ENCODE results near the gene PLEKHM3. TPM values are rescaled to one million over a fixed set of nuclear protein-coding genes. Genes with fewer than 3 reads are reported as not detected.
"Not testable (repeated sequence)": the region's sequence is repeated elsewhere in the genome, so short reads cannot be mapped to it uniquely, and the experiment has no call there.

Gene PLEKHM3
- total RNA-seq, 1 donor from 2014 or later = 6.6 TPM

- H3K27me3 Mint-ChIP-seq = no peaks in the 10 kb centered on the region
- H3K4me3 Mint-ChIP-seq = no peak overlapping the region
- DNase-seq = no peak
- H3K27ac Mint-ChIP-seq = no peak overlapping the region
- H3K36me3 Mint-ChIP-seq (ENCODE audit: low read depth) = no peaks in the 10 kb centered on the region
- intact Hi-C loops (cut with micrococcal nuclease) = loop anchor here (10.0 kb wide), 1 partner anchor 485 kb away; no protein-coding TSS in a partner anchor
- peaks cover 17% of the 10 kb centered on the region for H3K4me1 Mint-ChIP-seq
- no peaks in the 10 kb centered on the region for H3K9me3 Mint-ChIP-seq
Measured at GRCh38 chr2:208020253-208020652, 5.1 kb downstream of the PLEKHM3 start.

GRCh38 chr2:208018124-208018712 lies 7.1 kb downstream of the PLEKHM3 start:
- H3K9me3 Mint-ChIP-seq; H3K36me3 Mint-ChIP-seq (ENCODE audit: low read depth); intact Hi-C loops (cut with micrococcal nuclease); DNase-seq; H3K27ac Mint-ChIP-seq; H3K27me3 Mint-ChIP-seq; H3K4me3 Mint-ChIP-seq: not testable (repeated sequence)
- H3K4me1 Mint-ChIP-seq = peaks cover 23% of the 10 kb centered on the region

GRCh38 chr2:208017721-208018120 lies 7.6 kb downstream of the PLEKHM3 start:
- Mint-ChIP-seq H3K36me3 (ENCODE audit: low read depth) (no peaks in the 10 kb centered on the region), H3K9me3 (no peaks in the 10 kb centered on the region), H3K4me3 (peak overlapping the region; percentile 20), H3K27me3 (no peaks in the 10 kb centered on the region), H3K27ac (peak overlapping the region; percentile 29), H3K4me1 (peaks cover 23% of the 10 kb centered on the region)
- intact Hi-C loops (cut with micrococcal nuclease) = no loop called here
- no peak for DNase-seq

- H3K27ac Mint-ChIP-seq = no peak overlapping the region
- DNase-seq = no peak
- no peak overlapping the region for H3K4me3 Mint-ChIP-seq
- no peaks in the 10 kb centered on the region for H3K27me3 Mint-ChIP-seq
- peaks cover 23% of the 10 kb centered on the region for H3K4me1 Mint-ChIP-seq
- no peaks in the 10 kb centered on the region for H3K9me3 Mint-ChIP-seq
- no peaks in the 10 kb centered on the region for H3K36me3 Mint-ChIP-seq (ENCODE audit: low read depth)
- intact Hi-C loops (cut with micrococcal nuclease) = no loop called here
Measured at GRCh38 chr2:208015475-208015874, 9.9 kb downstream of the PLEKHM3 start.

GRCh38 chr2:208013285-208014178 lies 11.8 kb downstream of the PLEKHM3 start:
- H3K4me3 Mint-ChIP-seq = peak overlapping the region; percentile 3
- no peaks in the 10 kb centered on the region for H3K27me3 Mint-ChIP-seq
- H3K36me3 Mint-ChIP-seq (ENCODE audit: low read depth) = no peaks in the 10 kb centered on the region
- no peak for DNase-seq
- intact Hi-C loops (cut with micrococcal nuclease) = no loop called here
- no peaks in the 10 kb centered on the region for H3K9me3 Mint-ChIP-seq
- peak overlapping the region; percentile 20 for H3K27ac Mint-ChIP-seq
- H3K4me1 Mint-ChIP-seq = peaks cover 23% of the 10 kb centered on the region

GRCh38 chr2:208012449-208012848 lies 12.9 kb downstream of the PLEKHM3 start:
- Mint-ChIP-seq H3K27ac (no peak overlapping the region), H3K4me1 (peaks cover 15% of the 10 kb centered on the region), H3K9me3 (no peaks in the 10 kb centered on the region), H3K27me3 (no peaks in the 10 kb centered on the region), H3K36me3 (ENCODE audit: low read depth) (no peaks in the 10 kb centered on the region), H3K4me3 (no peak overlapping the region)
- DNase-seq = no peak
- intact Hi-C loops (cut with micrococcal nuclease) = no loop called here

GRCh38 chr2:208010506-208010905 lies 14.8 kb downstream of the PLEKHM3 start:
- no peaks in the 10 kb centered on the region for H3K36me3 Mint-ChIP-seq (ENCODE audit: low read depth)
- no peaks in the 10 kb centered on the region for H3K9me3 Mint-ChIP-seq
- no peak overlapping the region for H3K27ac Mint-ChIP-seq

GRCh38 chr2:208006833-208007232 lies 18.5 kb downstream of the PLEKHM3 start:
- Mint-ChIP-seq H3K4me3 (no peak overlapping the region), H3K4me1 (peaks cover 1% of the 10 kb centered on the region), H3K27me3 (no peaks in the 10 kb centered on the region), H3K36me3 (ENCODE audit: low read depth) (no peaks in the 10 kb centered on the region), H3K27ac (no peak overlapping the region), H3K9me3 (no peaks in the 10 kb centered on the region)
- no peak for DNase-seq
- intact Hi-C loops (cut with micrococcal nuclease) = no loop called here

More at GRCh38 chr2:208010506-208010905, 14.8 kb downstream of the PLEKHM3 start:
- Mint-ChIP-seq H3K4me3 (no peak overlapping the region), H3K27me3 (no peaks in the 10 kb centered on the region), H3K4me1 (peaks cover 10% of the 10 kb centered on the region)
- DNase-seq = no peak
- intact Hi-C loops (cut with micrococcal nuclease) = no loop called here

- H3K4me3 Mint-ChIP-seq = no peak overlapping the region
- no peaks in the 10 kb centered on the region for H3K9me3 Mint-ChIP-seq
- intact Hi-C loops (cut with micrococcal nuclease) = no loop called here
- H3K36me3 Mint-ChIP-seq (ENCODE audit: low read depth) = no peaks in the 10 kb centered on the region
- DNase-seq = no peak
- peaks cover 1% of the 10 kb centered on the region for H3K4me1 Mint-ChIP-seq
- no peaks in the 10 kb centered on the region for H3K27me3 Mint-ChIP-seq
- no peak overlapping the region for H3K27ac Mint-ChIP-seq
Measured at GRCh38 chr2:208006337-208006736, 19.0 kb downstream of the PLEKHM3 start.

- Mint-ChIP-seq H3K4me3 (no peak overlapping the region), H3K4me1 (peaks cover 1% of the 10 kb centered on the region), H3K27ac (no peak overlapping the region), H3K36me3 (ENCODE audit: low read depth) (peaks cover 4% of the 10 kb centered on the region), H3K27me3 (no peaks in the 10 kb centered on the region), H3K9me3 (no peaks in the 10 kb centered on the region)
- intact Hi-C loops (cut with micrococcal nuclease) = no loop called here
- DNase-seq = no peak
Measured at GRCh38 chr2:208001924-208002323, 23.4 kb downstream of the PLEKHM3 start.

- DNase-seq = no peak
- intact Hi-C loops (cut with micrococcal nuclease) = no loop called here
- no peak overlapping the region for H3K27ac Mint-ChIP-seq
- no peak overlapping the region for H3K4me3 Mint-ChIP-seq
- H3K9me3 Mint-ChIP-seq = no peaks in the 10 kb centered on the region
- no peaks in the 10 kb centered on the region for H3K27me3 Mint-ChIP-seq
- no peaks in the 10 kb centered on the region for H3K4me1 Mint-ChIP-seq
- H3K36me3 Mint-ChIP-seq (ENCODE audit: low read depth) = peaks cover 4% of the 10 kb centered on the region
Measured at GRCh38 chr2:208000701-208001395, 24.5 kb downstream of the PLEKHM3 start.

- peaks cover 4% of the 10 kb centered on the region for H3K36me3 Mint-ChIP-seq (ENCODE audit: low read depth)
- H3K4me3 Mint-ChIP-seq = no peak overlapping the region
- H3K27ac Mint-ChIP-seq = no peak overlapping the region
- no peak for DNase-seq
- intact Hi-C loops (cut with micrococcal nuclease) = no loop called here
- H3K9me3 Mint-ChIP-seq = no peaks in the 10 kb centered on the region
- no peaks in the 10 kb centered on the region for H3K4me1 Mint-ChIP-seq
- H3K27me3 Mint-ChIP-seq = no peaks in the 10 kb centered on the region
Measured at GRCh38 chr2:207996848-207997247, 28.5 kb downstream of the PLEKHM3 start.

- H3K9me3 Mint-ChIP-seq = no peaks in the 10 kb centered on the region
- H3K4me3 Mint-ChIP-seq = no peak overlapping the region
- no peaks in the 10 kb centered on the region for H3K27me3 Mint-ChIP-seq
- H3K36me3 Mint-ChIP-seq (ENCODE audit: low read depth) = peaks cover 4% of the 10 kb centered on the region
- no peak for DNase-seq
- intact Hi-C loops (cut with micrococcal nuclease) = no loop called here
- no peaks in the 10 kb centered on the region for H3K4me1 Mint-ChIP-seq
- H3K27ac Mint-ChIP-seq = no peak overlapping the region
Measured at GRCh38 chr2:207995887-207996286, 29.4 kb downstream of the PLEKHM3 start.

GRCh38 chr2:207993151-207993763 lies 32.1 kb downstream of the PLEKHM3 start:
- no peak overlapping the region for H3K4me3 Mint-ChIP-seq
- H3K36me3 Mint-ChIP-seq (ENCODE audit: low read depth) = peaks cover 2% of the 10 kb centered on the region
- H3K27ac Mint-ChIP-seq = no peak overlapping the region
- H3K4me1 Mint-ChIP-seq = no peaks in the 10 kb centered on the region
- no peaks in the 10 kb centered on the region for H3K9me3 Mint-ChIP-seq
- no peak for DNase-seq
- intact Hi-C loops (cut with micrococcal nuclease) = no loop called here
- no peaks in the 10 kb centered on the region for H3K27me3 Mint-ChIP-seq

Data from activated CD4-positive, alpha-beta T cell treated with anti-CD3 and anti-CD28 coated beads, Interleukin-2, amount 10 ng/mL, durations not matched to agents 24 days and 14 days (primary cell).